ENCODE data around the gene RYR1.

DNA sequence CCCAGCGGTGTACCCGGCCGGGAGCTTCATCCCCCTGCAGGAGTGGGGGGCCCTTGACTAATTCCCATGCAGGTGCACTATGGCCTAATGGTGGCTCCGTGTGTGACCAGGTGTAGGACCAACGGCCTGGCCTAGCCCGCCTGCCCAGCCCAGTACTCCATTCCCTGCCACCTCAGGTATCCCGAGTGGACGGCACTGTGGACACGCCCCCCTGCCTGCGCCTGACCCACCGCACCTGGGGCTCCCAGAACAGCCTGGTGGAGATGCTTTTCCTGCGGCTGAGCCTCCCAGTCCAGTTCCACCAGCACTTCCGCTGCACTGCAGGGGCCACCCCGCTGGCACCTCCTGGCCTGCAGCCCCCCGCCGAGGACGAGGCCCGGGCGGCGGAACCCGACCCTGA is 39.7 kb downstream of the RYR1 start:
- TF ChIP-seq, protein P1, sequence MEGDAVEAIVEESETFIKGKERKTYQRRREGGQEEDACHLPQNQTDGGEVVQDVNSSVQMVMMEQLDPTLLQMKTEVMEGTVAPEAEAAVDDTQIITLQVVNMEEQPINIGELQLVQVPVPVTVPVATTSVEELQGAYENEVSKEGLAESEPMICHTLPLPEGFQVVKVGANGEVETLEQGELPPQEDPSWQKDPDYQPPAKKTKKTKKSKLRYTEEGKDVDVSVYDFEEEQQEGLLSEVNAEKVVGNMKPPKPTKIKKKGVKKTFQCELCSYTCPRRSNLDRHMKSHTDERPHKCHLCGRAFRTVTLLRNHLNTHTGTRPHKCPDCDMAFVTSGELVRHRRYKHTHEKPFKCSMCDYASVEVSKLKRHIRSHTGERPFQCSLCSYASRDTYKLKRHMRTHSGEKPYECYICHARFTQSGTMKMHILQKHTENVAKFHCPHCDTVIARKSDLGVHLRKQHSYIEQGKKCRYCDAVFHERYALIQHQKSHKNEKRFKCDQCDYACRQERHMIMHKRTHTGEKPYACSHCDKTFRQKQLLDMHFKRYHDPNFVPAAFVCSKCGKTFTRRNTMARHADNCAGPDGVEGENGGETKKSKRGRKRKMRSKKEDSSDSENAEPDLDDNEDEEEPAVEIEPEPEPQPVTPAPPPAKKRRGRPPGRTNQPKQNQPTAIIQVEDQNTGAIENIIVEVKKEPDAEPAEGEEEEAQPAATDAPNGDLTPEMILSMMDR (conservative IDR thresholded peaks at IDR 0.05; ENCODE audit: low read length) = no peak
- TF ChIP-seq EZH2phosphoT487 (IDR thresholded peaks at IDR 0.05; ENCODE audit: borderline replicate concordance, low read depth, low read length) = no peak

All from OCI-LY7 (cell line).